GM18868 (cell line): ENCODE measurements around the gene EFNA4.

Experiments
- ATAC-seq: cut with Tn5 transposase; IDR thresholded peaks from one replicate; pipeline ENCODE4 v1.9.1; 2021; ENCODE audit warnings: mild to moderate bottlenecking, moderate library complexity; ENCODE audit not compliant: unreplicated experiment

The EFNA4 gene

DNA sequence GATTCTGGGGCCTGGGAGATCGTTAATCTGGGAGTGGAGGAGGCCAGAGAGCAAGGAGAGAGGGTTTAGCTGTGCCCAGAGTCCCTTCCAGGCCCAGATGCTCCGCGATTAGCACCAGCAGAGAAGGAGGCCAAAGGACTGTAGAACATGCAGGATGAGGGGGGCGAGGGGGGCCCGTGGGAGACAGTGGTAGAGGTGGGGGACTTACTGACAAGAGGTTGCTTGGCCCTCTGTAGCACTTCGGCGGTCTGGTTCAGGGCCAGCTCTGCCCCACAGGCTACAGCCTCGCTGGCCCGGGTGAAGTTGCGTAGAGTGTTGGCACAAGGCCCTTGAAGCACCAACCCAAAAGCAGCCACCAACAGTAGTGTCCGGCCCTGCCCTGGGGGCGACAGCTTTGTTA is 30.7 kb upstream of the EFNA4 start:
- no peak for ATAC-seq

- ATAC-seq, result no peak
Measured at GRCh38 chr1:155033524-155033923, 30.0 kb upstream of the EFNA4 start, which contains the start of the genes DCST1 and DCST2. DCST1 (plus strand) TSS chr1:155033824; CDS start chr1:155034037, 213 bp downstream. DCST2 (minus strand) TSS chr1:155033781; CDS start chr1:155033701, 80 bp downstream.

GRCh38 chr1:155034318-155035208 is 29.0 kb upstream of the EFNA4 start:
- no peak for ATAC-seq

GRCh38 chr1:155035936-155036335 is 27.6 kb upstream of the EFNA4 start:
- ATAC-seq, result no peak

GRCh38 chr1:155037043-155037442 is 26.5 kb upstream of the EFNA4 start:
- no peak for ATAC-seq

GRCh38 chr1:155037851-155038441 is 25.6 kb upstream of the EFNA4 start:
- ATAC-seq, result no peak

DNA sequence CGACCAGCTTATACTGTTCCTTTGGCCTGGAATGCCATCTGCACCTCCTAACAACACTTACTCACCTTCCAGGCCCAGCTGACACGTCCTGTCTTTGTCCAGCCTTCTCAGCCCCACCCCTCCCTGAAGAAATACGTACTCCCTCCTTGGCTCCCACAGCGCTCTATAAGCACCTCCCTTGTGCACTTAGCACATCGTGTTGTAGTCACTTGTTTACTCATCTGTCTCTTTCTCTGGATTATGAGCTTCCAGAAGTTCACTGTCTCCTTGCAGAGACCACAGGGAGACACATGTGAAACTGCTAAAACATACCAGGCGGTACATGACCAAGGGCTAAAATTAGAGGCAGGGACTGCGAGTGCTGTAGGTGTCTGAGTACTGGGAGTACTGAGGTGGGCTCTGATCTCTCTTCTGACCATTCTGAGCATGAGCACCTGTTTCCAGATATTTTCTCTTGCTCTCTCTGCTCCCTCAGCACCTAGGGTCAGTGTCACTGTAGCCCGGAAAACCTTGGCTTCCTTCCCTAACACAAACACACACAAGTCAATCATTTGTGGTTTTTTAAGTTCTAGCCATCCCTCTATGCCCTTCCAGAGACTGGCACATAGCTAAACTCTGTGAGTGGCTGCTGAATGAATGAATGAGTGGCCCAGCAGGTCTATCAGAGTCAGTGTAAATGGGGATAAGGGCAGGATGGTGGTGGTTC is 24.8 kb upstream of the EFNA4 start:
- ATAC-seq, result no peak

DNA sequence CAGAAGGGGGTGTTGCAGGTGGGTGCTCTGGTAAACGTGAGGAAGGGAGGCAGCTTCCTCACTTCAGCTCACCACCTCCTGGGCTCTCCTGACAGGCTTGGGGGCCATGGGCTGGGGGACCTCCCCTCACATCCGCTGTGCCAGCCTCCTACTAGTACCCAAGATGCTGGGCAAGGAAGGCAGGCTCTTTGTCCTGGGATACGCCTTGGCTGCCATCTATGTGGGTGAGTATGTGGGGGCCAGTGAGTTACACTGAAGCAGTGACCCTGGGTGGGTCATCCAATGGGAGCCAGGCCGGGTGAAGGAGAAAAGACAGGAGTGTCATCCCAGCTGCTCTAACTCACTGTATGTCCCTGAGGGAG is 24.3 kb upstream of the EFNA4 start:
- ATAC-seq, result no peak

DNA sequence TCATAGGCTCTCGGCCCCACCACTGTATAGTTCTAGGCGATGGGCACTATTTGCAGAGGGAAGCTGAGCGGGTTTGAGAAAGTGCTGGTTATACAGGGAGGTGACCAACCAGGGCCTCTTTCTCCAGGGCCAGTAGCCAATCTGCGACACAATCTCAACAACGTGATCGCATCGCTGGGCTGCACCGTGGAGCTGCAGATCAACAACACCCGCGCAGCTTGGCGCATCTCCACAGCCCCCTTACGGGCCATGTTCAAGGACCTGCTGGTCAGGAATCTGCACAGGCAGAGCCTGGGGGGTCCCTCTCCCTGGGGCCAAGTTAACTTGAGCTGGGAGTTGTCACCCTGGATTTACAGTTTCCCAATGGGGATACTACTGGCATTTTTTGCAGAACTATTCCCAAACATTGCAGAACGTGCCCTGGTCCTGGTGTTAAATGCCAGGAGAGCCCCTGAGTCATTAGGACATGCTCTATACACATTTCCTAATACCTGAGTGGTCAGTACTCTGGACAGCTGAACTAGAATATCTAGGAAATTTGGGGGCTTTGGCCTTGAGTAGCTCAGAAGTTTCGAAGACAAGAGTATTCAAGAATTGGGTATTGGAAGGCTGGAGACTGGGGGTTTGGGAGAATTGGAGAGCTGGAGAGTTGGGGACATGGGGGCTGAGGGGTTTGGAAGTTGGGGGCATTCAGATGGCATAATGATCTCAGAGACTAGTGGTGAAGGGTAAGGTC is 23.0 kb upstream of the EFNA4 start:
- no peak for ATAC-seq

- no peak for ATAC-seq
Measured at GRCh38 chr1:155042789-155043188, 20.8 kb upstream of the EFNA4 start.

- ATAC-seq, result no peak
Measured at GRCh38 chr1:155043301-155043702, 20.2 kb upstream of the EFNA4 start.

DNA sequence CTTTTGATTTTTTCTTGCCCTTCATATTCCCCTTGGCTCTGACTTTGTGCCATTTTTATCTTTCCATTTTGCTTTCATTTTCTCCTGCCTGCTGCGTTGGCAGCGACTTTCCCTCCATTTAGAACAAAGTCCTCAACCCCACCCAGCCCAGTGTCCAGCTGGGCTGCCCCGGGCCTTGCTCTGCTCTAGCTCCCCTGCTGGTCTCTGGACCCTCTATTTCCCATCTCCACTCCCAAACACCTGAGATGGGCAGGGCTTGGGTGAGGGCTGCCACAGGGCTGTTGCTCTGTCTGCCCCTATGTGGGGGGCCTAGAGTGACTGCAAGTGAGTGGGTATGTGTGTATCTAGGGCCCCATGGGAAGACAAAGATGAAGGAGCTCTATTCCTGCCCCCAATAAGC is 19.7 kb upstream of the EFNA4 start:
- ATAC-seq, result no peak

DNA sequence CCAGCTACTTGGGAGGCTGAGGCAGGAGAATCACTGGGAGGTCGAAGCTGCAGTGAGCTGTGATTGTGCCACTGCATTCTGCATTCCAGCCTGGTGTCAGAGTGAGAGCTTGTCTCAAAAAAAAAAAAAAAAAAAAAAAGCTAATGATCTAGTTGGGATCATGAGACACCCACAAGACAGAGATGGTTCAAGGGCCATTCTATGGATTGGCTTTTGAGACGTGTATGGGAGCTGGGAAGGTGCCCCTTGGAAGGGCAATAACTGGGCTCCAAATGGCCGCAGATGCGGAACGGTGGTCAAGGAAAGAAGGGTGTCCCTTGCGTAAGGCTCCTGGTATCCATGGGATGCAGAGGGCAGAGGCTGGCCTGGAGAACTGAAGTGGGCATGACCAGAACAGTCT is 19.2 kb upstream of the EFNA4 start:
- ATAC-seq, result no peak

DNA sequence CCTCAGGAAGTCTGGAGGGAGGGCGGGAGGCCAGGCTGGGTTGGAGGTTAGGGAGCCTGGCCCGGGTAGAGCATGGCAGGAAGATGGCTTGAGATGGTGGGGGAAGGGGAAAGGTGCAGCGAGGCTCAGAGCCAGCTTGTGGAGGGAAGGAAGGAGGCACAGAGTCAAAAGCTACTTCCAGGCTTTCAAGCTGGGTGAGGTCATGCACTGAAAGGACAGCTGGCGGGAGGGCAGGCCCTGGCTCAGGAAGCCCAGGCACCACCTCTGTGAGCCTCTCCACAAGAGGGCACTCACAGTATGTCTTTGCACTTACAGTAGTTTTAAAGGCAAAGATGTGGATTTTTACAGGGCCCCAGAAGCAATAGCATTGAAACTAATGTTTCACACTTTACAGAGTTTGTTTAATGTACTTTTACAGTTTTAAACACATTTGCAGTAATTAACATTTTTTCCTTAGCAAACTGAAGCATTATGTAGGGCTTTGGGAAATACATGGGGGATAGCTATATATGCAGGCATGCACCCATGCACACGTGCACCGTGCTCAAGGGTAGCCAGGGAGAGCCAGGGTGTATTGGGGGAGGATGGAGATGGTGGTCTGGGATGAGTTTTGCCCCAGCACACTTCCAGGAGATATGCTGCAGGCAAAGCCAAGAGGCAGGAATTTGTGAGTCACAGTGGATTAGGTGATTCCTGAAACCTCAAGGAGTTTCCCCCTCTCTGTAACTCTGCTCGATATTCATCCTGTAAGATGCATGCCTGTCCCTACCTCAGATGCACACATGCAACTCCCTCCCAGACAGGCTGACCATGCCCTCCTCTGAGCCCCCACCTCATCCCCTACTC is 18.5 kb upstream of the EFNA4 start:
- no peak for ATAC-seq

- no peak for ATAC-seq
Measured at GRCh38 chr1:155048449-155049334, 14.8 kb upstream of the EFNA4 start.

- no peak for ATAC-seq
Measured at GRCh38 chr1:155049651-155050559, 13.6 kb upstream of the EFNA4 start.

DNA sequence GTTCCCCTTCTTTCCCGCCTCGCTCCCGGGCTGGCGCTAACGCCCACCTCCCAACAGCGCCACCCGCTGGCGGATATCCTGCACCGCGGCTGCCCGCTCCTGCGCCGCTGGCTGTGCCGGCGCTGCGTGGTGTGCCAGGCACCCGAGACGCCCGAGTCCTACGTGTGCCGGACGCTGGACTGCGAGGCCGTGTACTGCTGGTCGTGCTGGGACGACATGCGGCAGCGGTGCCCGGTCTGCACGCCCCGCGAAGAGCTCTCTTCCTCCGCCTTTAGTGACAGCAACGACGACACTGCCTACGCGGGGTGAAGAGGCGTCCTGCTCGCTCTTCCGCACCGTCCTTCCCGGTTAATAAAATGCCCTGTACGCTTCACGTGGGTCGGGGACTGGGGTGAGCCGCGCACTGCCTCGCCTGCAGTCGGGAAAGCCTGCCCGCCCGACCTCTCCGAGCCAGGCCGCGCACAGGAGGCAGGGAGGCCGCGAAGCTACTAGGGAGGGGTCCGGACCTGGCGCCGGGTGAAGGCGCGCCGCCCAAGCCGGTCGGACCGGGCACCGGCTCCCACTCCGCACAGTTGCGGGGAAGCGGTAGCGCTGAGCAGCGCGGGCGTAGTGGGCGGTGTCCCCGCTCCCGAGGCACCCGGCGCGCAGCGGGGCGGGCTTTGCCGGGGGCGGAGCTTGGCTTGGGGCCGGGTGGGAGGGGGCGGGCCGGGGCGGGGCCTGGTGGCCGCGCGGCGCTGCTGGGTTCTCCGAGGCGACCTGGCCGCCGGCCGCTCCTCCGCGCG is 12.8 kb upstream of the EFNA4 start, which contains the start of gene ADAM15:
Gene ADAM15 (plus strand): TSS at position 757 of the 782 bp plus-strand sequence. CDS start 71 bp downstream, outside the sequence.
- peak; percentile 64 for ATAC-seq
